Natural killer cell (primary cell): ENCODE measurements around the gene SHD. TPM values are rescaled to one million over a fixed set of nuclear protein-coding genes. Genes with fewer than 3 reads are reported as not detected.

Source experiments
- ATAC-seq, 3 donors: fragments of 150-1000 bp in 2 of 3; fragments of 200-7000 bp in 1 of 3; cut with Tn5 transposase; 1 replicate in 1 of 3; 2 replicates in 2 of 3; pipeline ENCODE4 v1.10.0; 2021; ENCODE audit warnings: mild to moderate bottlenecking in 2 of 3, moderate library complexity in 2 of 3
- DNase-seq, 2 donors: peaks; one replicate each; pipeline versions ENCODE4 v3.0.0 to v3.0.0-alpha.2; 2013 to 2021; ENCODE audit warnings: mixed read lengths in 1 of 2
- H3K27ac ChIP-seq: one replicate; pipeline ENCODE4 v1.5.1; 2013; ENCODE audit warnings: mild to moderate bottlenecking, low read length
- H3K27me3 ChIP-seq: one replicate; pipeline ENCODE4 v1.6.1; 2013; ENCODE audit warnings: low read length; ENCODE audit not compliant: control insufficient read depth, insufficient read depth
- H3K36me3 ChIP-seq: one replicate; pipeline ENCODE4 v1.6.1; 2013; ENCODE audit warnings: low read length; ENCODE audit not compliant: control insufficient read depth, insufficient read depth
- H3K4me1 ChIP-seq: one replicate; pipeline ENCODE4 v1.6.1; 2013; ENCODE audit warnings: low read length; ENCODE audit not compliant: control insufficient read depth, insufficient read depth
- H3K4me3 ChIP-seq: one replicate; pipeline ENCODE4 v1.5.1; 2013; ENCODE audit warnings: low read length
- H3K9me3 ChIP-seq: one replicate; pipeline ENCODE4 v1.6.1; 2013; ENCODE audit warnings: low read length; ENCODE audit not compliant: control insufficient read depth, insufficient read depth
- H3K27ac Mint-ChIP-seq, 2 donors: one replicate each; pipeline ENCODE4 v1.8.0; 2022; ENCODE audit warnings: mild to moderate bottlenecking in 2 of 2, mixed read lengths in 2 of 2, moderate library complexity in 1 of 2
- H3K27me3 Mint-ChIP-seq, 2 donors: one replicate each; pipeline ENCODE4 v1.8.0; 2022; ENCODE audit warnings: low read depth in 2 of 2, mixed read lengths in 2 of 2
- H3K36me3 Mint-ChIP-seq: one replicate; pipeline ENCODE4 v1.8.0; 2022; ENCODE audit warnings: mixed read lengths
- H3K4me1 Mint-ChIP-seq, 2 donors: one replicate each; pipeline ENCODE4 v1.8.0; 2022; ENCODE audit warnings: mixed read lengths in 2 of 2
- H3K4me3 Mint-ChIP-seq: one replicate; pipeline ENCODE4 v1.8.0; 2022; ENCODE audit warnings: mild to moderate bottlenecking, moderate library complexity, mixed read lengths
- H3K9me3 Mint-ChIP-seq, 2 donors: one replicate each; pipeline ENCODE4 v1.8.0; 2022; ENCODE audit warnings: mixed read lengths in 2 of 2
- CTCF ChIP-seq: fragments of 200-600 bp; IDR thresholded peaks from one replicate; pipeline ENCODE4 v1.8.0; 2022; ENCODE audit warnings: antibody characterized with exemption
- WGBS: methylation state at CpG from one replicate; pipeline ENCODE4 v1.1.7; 2013; ENCODE audit warnings: missing lambda C conversion rate; ENCODE audit not compliant: insufficient coverage; 5-methylcytosine and 5-hydroxymethylcytosine counted together
- intact Hi-C: fragments of 100-400 bp; cut with micrococcal nuclease; formaldehyde crosslinking; loops from one replicate; pipeline ENCODE4 v1.14.2; 2022
- total RNA-seq, 4 donors: library from RNA; stranded (reverse); fragments of 120-200 nt in 1 of 4; gene quantifications; one replicate each; pipeline versions ENCODE4 v1.2.3 to v1.2.4, GENCODE V29; 2013 to 2022

SHD gene
- total RNA-seq, 3 donors from 2014 or later (not counting 1 experiment from before 2014, with no cell fraction given), result 0.20 TPM; not detected in 2

- H3K4me1 ChIP-seq, result peaks cover 5% of the 10 kb centered on the region
- H3K27me3 ChIP-seq, result no peaks in the 10 kb centered on the region
- peaks cover 13% of the 10 kb centered on the region for H3K36me3 Mint-ChIP-seq
- peaks cover 0 to 9% of the 10 kb centered on the region in 2 donors for H3K4me1 Mint-ChIP-seq
- H3K9me3 ChIP-seq, result peaks cover 8% of the 10 kb centered on the region
- no peaks in the 10 kb centered on the region for H3K27me3 Mint-ChIP-seq
- H3K4me3 Mint-ChIP-seq, result no peak overlapping the region
- H3K9me3 Mint-ChIP-seq, result no peaks in the 10 kb centered on the region
- no peak overlapping the region for H3K4me3 ChIP-seq
- DNase-seq (no peak), ATAC-seq (peak in 1 of 3 donors; percentile 7)
- H3K27ac Mint-ChIP-seq, result no peak overlapping the region
- WGBS, result 94% methylated on average over 28 of the region's 28 CpGs
- intact Hi-C loops, result no loop called here
- no peak for TF ChIP-seq CTCF
- H3K36me3 ChIP-seq, result peaks cover 68% of the 10 kb centered on the region
- no peak overlapping the region for H3K27ac ChIP-seq
Measured at GRCh38 chr19:4258181-4258580, 20.9 kb upstream of the SHD start.

GRCh38 chr19:4260613-4261191, 18.4 kb upstream of the SHD start:
- no peak for ATAC-seq
- H3K36me3 ChIP-seq, result peaks cover 55% of the 10 kb centered on the region
- no peaks in the 10 kb centered on the region for H3K27me3 ChIP-seq
- Mint-ChIP-seq H3K27ac (no peak overlapping the region), H3K36me3 (no peaks in the 10 kb centered on the region), H3K4me3 (no peak overlapping the region), H3K4me1 (peaks cover 11 to 32% of the 10 kb centered on the region in 2 donors), H3K9me3 (no peaks in the 10 kb centered on the region), H3K27me3 (no peaks in the 10 kb centered on the region)
- no peak for TF ChIP-seq CTCF
- DNase-seq, result no peak
- no peak overlapping the region for H3K4me3 ChIP-seq
- 84% methylated on average over 11 of the region's 11 CpGs for WGBS
- H3K9me3 ChIP-seq, result no peaks in the 10 kb centered on the region
- peaks cover 29% of the 10 kb centered on the region for H3K4me1 ChIP-seq
- no peak overlapping the region for H3K27ac ChIP-seq
- intact Hi-C loops, result loop anchor here (10.0 kb wide), 1 partner anchor 264 kb away; no protein-coding TSS in a partner anchor

GRCh38 chr19:4264812-4265211, 14.3 kb upstream of the SHD start:
- no peaks in the 10 kb centered on the region for H3K36me3 Mint-ChIP-seq
- H3K4me3 Mint-ChIP-seq, result peak overlapping the region; percentile 85
- ATAC-seq (peak; percentile 75 to 81 (median 81)), DNase-seq (peak in 1 of 2 donors; percentile 58)
- Histone ChIP-seq H3K9me3 (no peaks in the 10 kb centered on the region), H3K27me3 (no peaks in the 10 kb centered on the region), H3K4me3 (no peak overlapping the region), H3K27ac (peak overlapping the region; percentile 49), H3K36me3 (peaks cover 52% of the 10 kb centered on the region), H3K4me1 (peaks cover 49% of the 10 kb centered on the region)
- H3K4me1 Mint-ChIP-seq, result peaks cover 32 to 51% of the 10 kb centered on the region in 2 donors
- no peaks in the 10 kb centered on the region for H3K27me3 Mint-ChIP-seq
- H3K27ac Mint-ChIP-seq, result peak overlapping the region; percentile 88 to 91
- 23% methylated on average over 3 of the region's 4 CpGs for WGBS
- no peaks in the 10 kb centered on the region for H3K9me3 Mint-ChIP-seq
- no peak for TF ChIP-seq CTCF
- intact Hi-C loops, result loop anchor here (2.0 to 10.0 kb wide), 4 partner anchors 37 to 260 kb away; partner anchors contain the start of genes CHAF1A, FSD1, MPND and SH3GL1
